Keratinocyte (primary cell): ENCODE data around the gene CGAS.

Experiments used
- EZH2 ChIP-seq: IDR thresholded peaks from one replicate; pipeline ENCODE4 v1.6.1; 2012; ENCODE audit warnings: inconsistent platforms, mild to moderate bottlenecking, low read length, moderate library complexity
- TF ChIP-seq, protein P1 (sequence below), 3 experiments: IDR thresholded peaks in 1 of 3; conservative IDR thresholded peaks in 1 of 3; optimal IDR thresholded peaks in 1 of 3; 2 replicates in 2 of 3; 3 replicates in 1 of 3; pipeline versions ENCODE3 to v1.5.1; 2011; ENCODE audit warnings: low read length in 3 of 3, mild to moderate bottlenecking in 3 of 3, moderate library complexity in 2 of 3, control low read depth in 1 of 3, inconsistent platforms in 1 of 3; ENCODE audit not compliant: insufficient read depth in 2 of 3; ENCODE audit errors: extremely low read depth in 1 of 3

DNA sequence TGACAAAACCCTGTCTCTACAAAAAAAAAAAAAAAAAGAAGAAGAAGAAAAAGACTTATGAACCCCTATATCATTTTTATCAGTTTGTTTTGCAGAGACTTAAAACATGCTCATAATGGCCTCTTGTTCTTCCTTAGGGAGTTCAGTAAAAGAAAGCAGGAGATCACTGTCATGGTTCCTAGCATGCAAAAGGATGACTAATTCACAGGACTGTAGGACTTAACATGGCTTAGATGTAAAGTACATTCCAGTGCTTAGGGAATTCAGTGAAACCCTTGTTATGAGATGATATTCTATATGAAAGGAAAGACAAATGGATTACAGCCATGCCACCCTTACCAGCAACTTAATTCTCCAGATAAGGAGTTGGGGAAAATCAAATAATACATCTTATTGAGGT, 39.3 kb upstream of the CGAS start:
- TF ChIP-seq, protein P1, sequence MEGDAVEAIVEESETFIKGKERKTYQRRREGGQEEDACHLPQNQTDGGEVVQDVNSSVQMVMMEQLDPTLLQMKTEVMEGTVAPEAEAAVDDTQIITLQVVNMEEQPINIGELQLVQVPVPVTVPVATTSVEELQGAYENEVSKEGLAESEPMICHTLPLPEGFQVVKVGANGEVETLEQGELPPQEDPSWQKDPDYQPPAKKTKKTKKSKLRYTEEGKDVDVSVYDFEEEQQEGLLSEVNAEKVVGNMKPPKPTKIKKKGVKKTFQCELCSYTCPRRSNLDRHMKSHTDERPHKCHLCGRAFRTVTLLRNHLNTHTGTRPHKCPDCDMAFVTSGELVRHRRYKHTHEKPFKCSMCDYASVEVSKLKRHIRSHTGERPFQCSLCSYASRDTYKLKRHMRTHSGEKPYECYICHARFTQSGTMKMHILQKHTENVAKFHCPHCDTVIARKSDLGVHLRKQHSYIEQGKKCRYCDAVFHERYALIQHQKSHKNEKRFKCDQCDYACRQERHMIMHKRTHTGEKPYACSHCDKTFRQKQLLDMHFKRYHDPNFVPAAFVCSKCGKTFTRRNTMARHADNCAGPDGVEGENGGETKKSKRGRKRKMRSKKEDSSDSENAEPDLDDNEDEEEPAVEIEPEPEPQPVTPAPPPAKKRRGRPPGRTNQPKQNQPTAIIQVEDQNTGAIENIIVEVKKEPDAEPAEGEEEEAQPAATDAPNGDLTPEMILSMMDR (optimal IDR thresholded peaks at IDR 0.05 in 1 of 3, IDR thresholded peaks at IDR 0.05 in 1 of 3, conservative IDR thresholded peaks at IDR 0.05 in 1 of 3; ENCODE audit: extremely low read depth in 1 of 3, insufficient read depth in 2 of 3, low read length in 3 of 3) = no peak
- TF ChIP-seq EZH2 = no peak
